HCT116 (cell line): ENCODE measurements around the gene GALNT11. TPM values are rescaled to one million over a fixed set of nuclear protein-coding genes. Genes with fewer than 3 reads are reported as not detected.
A peak's percentile ranks its signal among the peaks of the same experiment; 100 is the strongest.

Experiments used
- ATAC-seq: fragments of 200-7000 bp; cut with Tn5 transposase; 2 replicates; pipeline ENCODE4 v1.9.1; 2020; ENCODE audit warnings: mild to moderate bottlenecking, moderate library complexity
- BruUV-seq: library from RNA; stranded (reverse); fragments of 400-500 nt; replicated peaks from 2 replicates; lab custom pipeline; 2021; lab: Mats Ljungman, UMichigan
- CTCF ChIA-PET: fragments of 300-600 bp; sonication (Branson Sonifier 250); formaldehyde crosslinking; loops from one replicate; lab custom pipeline; 2021; ENCODE audit warnings: antibody characterized with exemption; lab: Charles Lee
- POLR2A ChIA-PET: fragments of 300-600, 350-600 bp; sonication (Branson Sonifier 250); formaldehyde crosslinking; loops from one replicate; lab custom pipeline; 2021; ENCODE audit warnings: antibody characterized with exemption; lab: Charles Lee
- RAD21 ChIA-PET, 2 experiments: fragments of 300-600 bp; sonication (Branson Sonifier 250); formaldehyde crosslinking; loops; one replicate each; lab custom pipeline; 2023; ENCODE audit warnings: low total read pairs in 2 of 2; ENCODE audit not compliant: uncharacterized antibody in 2 of 2, unreplicated experiment in 2 of 2, low non-redundant PET in 1 of 2; lab: Charles Lee
- DNase-seq: peaks from one replicate; pipeline ENCODE4 v3.0.0-alpha.2; 2010; ENCODE audit warnings: low read depth, low spot score
- H2AFZ ChIP-seq: fragments of 200-600 bp; shearing (Covaris generic), sonication (generic); 2 replicates; pipeline ENCODE4 v1.6.1; 2017; ENCODE audit warnings: low read depth, mixed run types, mixed read lengths, antibody characterized with exemption, low read length; ENCODE audit not compliant: poor library complexity, severe bottlenecking
- H3K27ac ChIP-seq: 2 replicates; pipeline ENCODE4 v1.5.1; 2012; ENCODE audit warnings: low read depth, low read length
- H3K27me3 ChIP-seq: fragments of 200-600 bp; sonication (generic); 2 replicates; pipeline ENCODE4 v1.6.1; 2016; ENCODE audit warnings: mixed run types, low read length, mixed read lengths; ENCODE audit not compliant: insufficient read depth
- H3K36me3 ChIP-seq, 2 experiments: fragments of 200-500 bp in 1 of 2; fragments of 200-600 bp in 1 of 2; sonication (Bioruptor generic) in 1 of 2; sonication (generic) in 1 of 2; 2 replicates each; pipeline versions ENCODE4 v1.5.1 to v1.6.1; 2014 to 2016; ENCODE audit warnings: low read length in 2 of 2, inconsistent platforms in 1 of 2, mixed read lengths in 1 of 2, mixed run types in 1 of 2; ENCODE audit not compliant: insufficient read depth in 2 of 2, control insufficient read depth in 1 of 2
- H3K4me1 ChIP-seq, 2 experiments: fragments of 200-600 bp in 1 of 2; sonication (generic) in 1 of 2; 2 replicates each; pipeline versions ENCODE4 v1.5.1 to v1.6.1; 2012 to 2017; ENCODE audit warnings: low read length in 2 of 2, inconsistent platforms in 1 of 2, mild to moderate bottlenecking in 1 of 2, mixed read lengths in 1 of 2, mixed run types in 1 of 2, moderate library complexity in 1 of 2; ENCODE audit not compliant: insufficient read depth in 2 of 2, control insufficient read depth in 1 of 2
- H3K4me2 ChIP-seq: fragments of 200-600 bp; sonication (generic); 2 replicates; pipeline ENCODE4 v1.6.1; 2017; ENCODE audit warnings: mixed run types, low read length, mixed read lengths
- H3K4me3 ChIP-seq, 2 experiments: fragments of 200-600 bp in 1 of 2; sonication (generic) in 1 of 2; replicated peaks in 1 of 2; 2 replicates each; pipeline ENCODE4 v1.5.1; 2011 to 2016; ENCODE audit warnings: low read length in 2 of 2, control low read depth in 1 of 2, low read depth in 1 of 2, mild to moderate bottlenecking in 1 of 2, mixed read lengths in 1 of 2, mixed run types in 1 of 2
- H3K79me2 ChIP-seq: fragments of 200-600 bp; sonication (generic); 2 replicates; pipeline ENCODE4 v1.6.1; 2017; ENCODE audit warnings: mild to moderate bottlenecking, mixed run types, low read length, moderate library complexity, mixed read lengths; ENCODE audit not compliant: insufficient read depth
- H3K9ac ChIP-seq: fragments of 200-600 bp; sonication (generic); 2 replicates; pipeline ENCODE4 v1.6.1; 2016; ENCODE audit warnings: low read length, mixed read lengths
- H3K9me2 ChIP-seq: fragments of 200-600 bp; sonication (generic), shearing (Covaris generic); 2 replicates; pipeline ENCODE4 v1.6.1; 2017; ENCODE audit warnings: mixed run types, mild to moderate bottlenecking, moderate library complexity; ENCODE audit not compliant: insufficient read depth
- H3K9me3 ChIP-seq, 2 experiments: fragments of 200-500 bp in 1 of 2; fragments of 200-600 bp in 1 of 2; sonication (Bioruptor generic) in 1 of 2; sonication (generic) in 1 of 2; 2 replicates each; pipeline ENCODE4 v1.6.1; 2014 to 2017; ENCODE audit warnings: low read length in 2 of 2, mixed read lengths in 2 of 2, inconsistent platforms in 1 of 2, low read depth in 1 of 2, mild to moderate bottlenecking in 1 of 2, mixed run types in 1 of 2, moderate library complexity in 1 of 2; ENCODE audit not compliant: control insufficient read depth in 1 of 2, insufficient read depth in 1 of 2
- H4K20me1 ChIP-seq: fragments of 200-600 bp; sonication (generic), shearing (Covaris generic); 2 replicates; pipeline ENCODE4 v1.6.1; 2017; ENCODE audit warnings: mixed run types, mild to moderate bottlenecking, moderate library complexity; ENCODE audit not compliant: insufficient read depth
- CEBPB ChIP-seq: IDR thresholded peaks from 2 replicates; pipeline ENCODE4 v1.6.1; 2012; ENCODE audit warnings: low read depth
- EGR1 ChIP-seq: IDR thresholded peaks from 2 replicates; pipeline ENCODE4 v1.6.1; 2012; ENCODE audit warnings: low read depth
- ELF1 ChIP-seq: IDR thresholded peaks from 2 replicates; pipeline ENCODE4 v1.6.1; 2012; ENCODE audit warnings: low read depth, borderline replicate concordance
- EZH2 ChIP-seq: fragments of 200-600 bp; sonication (generic); IDR thresholded peaks from 2 replicates; pipeline ENCODE4 v1.6.1; 2017; ENCODE audit warnings: antibody characterized with exemption, mixed run types
- JUND ChIP-seq: IDR thresholded peaks from 2 replicates; pipeline ENCODE4 v1.6.1; 2012
- MAX ChIP-seq: IDR thresholded peaks from 2 replicates; pipeline ENCODE4 v1.6.1; 2012
- POLR2AphosphoS5 ChIP-seq: IDR thresholded peaks from 2 replicates; pipeline ENCODE4 v1.6.1; 2011; ENCODE audit warnings: mild to moderate bottlenecking, low read depth, low read length, moderate library complexity
- SIN3A ChIP-seq: IDR thresholded peaks from 2 replicates; pipeline ENCODE4 v1.6.1; 2012; ENCODE audit warnings: low read depth
- SP1 ChIP-seq: IDR thresholded peaks from 2 replicates; pipeline ENCODE4 v1.6.1; 2012; ENCODE audit warnings: low read depth
- SRF ChIP-seq: IDR thresholded peaks from 2 replicates; pipeline ENCODE4 v1.6.1; 2012; ENCODE audit warnings: low read depth
- TCF7L2 ChIP-seq: IDR thresholded peaks from 2 replicates; pipeline ENCODE4 v1.7.0; 2011; ENCODE audit warnings: borderline replicate concordance, inconsistent platforms; ENCODE audit not compliant: insufficient read depth, insufficient read length; ENCODE audit errors: extremely low read depth
- YY1 ChIP-seq: IDR thresholded peaks from 2 replicates; pipeline ENCODE4 v1.6.1; 2011; ENCODE audit warnings: low read length, low read depth, moderate library complexity, mild to moderate bottlenecking; ENCODE audit not compliant: insufficient replicate concordance; ENCODE audit errors: extremely low read depth
- ZFX ChIP-seq: fragments of 450-650 bp; IDR thresholded peaks from 2 replicates; pipeline ENCODE4 v1.6.1; 2017
- ZNF274 ChIP-seq: fragments of 200-500 bp; sonication (Bioruptor generic); IDR thresholded peaks from 2 replicates; pipeline ENCODE4 v1.6.1; 2014; ENCODE audit warnings: mild to moderate bottlenecking, low read depth, low read length, inconsistent platforms
- intact Hi-C: fragments of 100-400 bp; cut with micrococcal nuclease; formaldehyde crosslinking; loops from 2 replicates; pipeline ENCODE4 v1.10.0; 2022
- total RNA-seq: library from RNA; stranded (reverse); gene quantifications from one replicate; pipeline ENCODE4 v1.2.1, GENCODE V29; 2021; ENCODE audit not compliant: unreplicated experiment
- TF ChIP-seq, protein P1 (sequence below): IDR thresholded peaks from 2 replicates; pipeline ENCODE4 v1.6.1; 2012
- TF ChIP-seq, protein P2 (sequence below): IDR thresholded peaks from 2 replicates; pipeline ENCODE4 v1.6.1; 2012; ENCODE audit warnings: low read depth

The GALNT11 gene
- total RNA-seq, 1 experiment from 2014 or later, result 28.9 TPM

DNA sequence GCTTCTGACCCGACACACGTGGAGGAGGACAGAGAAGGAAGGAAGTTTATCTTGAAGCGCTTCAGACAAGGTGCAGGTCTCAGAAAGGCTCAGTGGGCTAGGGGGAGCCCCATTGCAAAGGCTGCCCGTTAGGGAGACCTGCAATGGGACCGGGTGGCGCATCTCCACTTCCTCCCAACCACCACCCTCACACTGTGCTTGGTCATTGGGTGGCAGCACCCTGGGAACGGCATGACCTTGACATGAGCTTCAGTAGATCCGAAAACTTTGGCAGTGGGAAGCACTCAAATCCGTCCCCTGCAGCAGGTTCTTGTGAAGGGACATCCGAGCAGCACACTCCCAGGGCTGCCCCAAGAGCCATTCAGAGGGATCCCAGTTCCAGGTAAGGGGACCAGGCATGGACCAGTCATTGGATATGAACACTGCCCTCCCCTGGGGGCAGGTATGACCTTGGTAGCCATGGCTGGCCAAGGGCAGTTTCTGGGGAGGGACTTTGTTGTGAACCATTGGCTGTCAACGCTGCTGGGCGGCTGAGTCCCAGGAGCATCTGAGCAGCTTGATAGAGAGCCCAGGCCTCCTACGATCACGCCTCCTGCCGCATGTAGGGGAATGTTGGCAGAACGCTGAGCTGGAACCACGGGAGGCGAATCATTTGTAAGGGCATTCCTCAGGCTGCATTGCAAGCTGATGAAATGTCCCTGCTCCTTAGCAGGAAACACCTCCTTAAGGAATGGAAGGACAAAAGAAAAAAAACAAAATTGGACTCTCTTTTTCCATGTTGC, 37.5 kb upstream of the GALNT11 start:
- no peak for ATAC-seq
- no peak overlapping the region for H3K27ac ChIP-seq
- peaks cover 2 to 19% of the 10 kb centered on the region in 2 experiments; a peak in 3 of 4 replicates for H3K4me1 ChIP-seq
- TF ChIP-seq CEBPB, result no peak
- no peak for TF ChIP-seq SIN3A
- TF ChIP-seq ZFX, result no peak
- TF ChIP-seq JUND, result no peak
- TF ChIP-seq SRF, result no peak
- TF ChIP-seq ELF1, result no peak
- no peak for TF ChIP-seq MAX
- no peak for TF ChIP-seq YY1
- no peak for TF ChIP-seq POLR2AphosphoS5
- TF ChIP-seq, protein P1, sequence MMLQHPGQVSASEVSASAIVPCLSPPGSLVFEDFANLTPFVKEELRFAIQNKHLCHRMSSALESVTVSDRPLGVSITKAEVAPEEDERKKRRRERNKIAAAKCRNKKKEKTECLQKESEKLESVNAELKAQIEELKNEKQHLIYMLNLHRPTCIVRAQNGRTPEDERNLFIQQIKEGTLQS, result no peak
- no peak overlapping the region for H3K4me3 ChIP-seq
- H4K20me1 ChIP-seq, result no peaks in the 10 kb centered on the region
- no peaks in the 10 kb centered on the region for H3K9me2 ChIP-seq
- no peak overlapping the region for H2AFZ ChIP-seq
- no peak overlapping the region for H3K9ac ChIP-seq
- H3K4me2 ChIP-seq, result no peak overlapping the region
- ChIA-PET RAD21 (no interaction called here), POLR2A (no interaction called here), CTCF (interaction anchor here (1.0 kb wide), 1 partner anchor 29 kb away, joined by 3 read pairs; no protein-coding TSS in a partner anchor)
- BruUV-seq, result no TSS peak
- no peaks in the 10 kb centered on the region for H3K36me3 ChIP-seq
- H3K27me3 ChIP-seq, result no peaks in the 10 kb centered on the region
- H3K79me2 ChIP-seq, result no peaks in the 10 kb centered on the region
- DNase-seq, result no peak
- no peaks in the 10 kb centered on the region for H3K9me3 ChIP-seq
- intact Hi-C loops, result no loop called here

DNA sequence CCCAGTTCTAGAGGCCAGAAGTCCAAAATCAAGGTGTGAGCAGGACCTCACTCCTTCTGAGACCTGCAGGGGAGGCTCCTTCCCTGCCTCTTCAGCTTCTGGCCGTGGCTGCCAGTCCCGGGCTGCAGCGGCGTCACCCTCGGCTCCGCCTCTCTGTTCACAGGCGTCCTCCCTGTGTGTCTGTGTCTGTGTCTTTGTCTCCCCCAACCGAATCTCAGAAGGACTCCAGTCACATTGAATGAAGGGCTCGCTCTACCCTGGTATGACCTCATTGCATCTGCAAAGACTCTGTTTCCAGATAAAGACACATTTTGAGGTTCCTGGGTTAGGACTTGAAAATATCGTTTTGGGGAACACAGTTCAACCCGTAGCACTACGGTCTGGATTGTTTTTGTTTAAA, 33.1 kb upstream of the GALNT11 start:
- Histone ChIP-seq H3K9me3 (no peaks in the 10 kb centered on the region), H3K27me3 (no peaks in the 10 kb centered on the region), H4K20me1 (no peaks in the 10 kb centered on the region), H3K27ac (no peak overlapping the region), H3K79me2 (no peaks in the 10 kb centered on the region), H3K4me1 (peaks cover 2 to 19% of the 10 kb centered on the region in 2 experiments; a peak in 3 of 4 replicates), H3K9ac (no peak overlapping the region), H3K9me2 (no peaks in the 10 kb centered on the region), H3K4me3 (no peak overlapping the region), H3K36me3 (no peaks in the 10 kb centered on the region), H2AFZ (peak overlapping the region; percentile 90), H3K4me2 (peak overlapping the region; percentile 44)
- BruUV-seq, result no TSS peak
- intact Hi-C loops, result no loop called here
- peak; percentile 85 for DNase-seq
- ChIA-PET RAD21 (no interaction called here), POLR2A (no interaction called here), CTCF (interaction anchor here (0.7 kb wide), 1 partner anchor 44 kb away, joined by 3 read pairs; no protein-coding TSS in a partner anchor)
- peak; percentile 100 for ATAC-seq
- TF ChIP-seq CEBPB, result no peak
- TF ChIP-seq SIN3A, result no peak
- TF ChIP-seq TCF7L2, result no peak
- TF ChIP-seq ZFX, result no peak
- TF ChIP-seq, protein P2, sequence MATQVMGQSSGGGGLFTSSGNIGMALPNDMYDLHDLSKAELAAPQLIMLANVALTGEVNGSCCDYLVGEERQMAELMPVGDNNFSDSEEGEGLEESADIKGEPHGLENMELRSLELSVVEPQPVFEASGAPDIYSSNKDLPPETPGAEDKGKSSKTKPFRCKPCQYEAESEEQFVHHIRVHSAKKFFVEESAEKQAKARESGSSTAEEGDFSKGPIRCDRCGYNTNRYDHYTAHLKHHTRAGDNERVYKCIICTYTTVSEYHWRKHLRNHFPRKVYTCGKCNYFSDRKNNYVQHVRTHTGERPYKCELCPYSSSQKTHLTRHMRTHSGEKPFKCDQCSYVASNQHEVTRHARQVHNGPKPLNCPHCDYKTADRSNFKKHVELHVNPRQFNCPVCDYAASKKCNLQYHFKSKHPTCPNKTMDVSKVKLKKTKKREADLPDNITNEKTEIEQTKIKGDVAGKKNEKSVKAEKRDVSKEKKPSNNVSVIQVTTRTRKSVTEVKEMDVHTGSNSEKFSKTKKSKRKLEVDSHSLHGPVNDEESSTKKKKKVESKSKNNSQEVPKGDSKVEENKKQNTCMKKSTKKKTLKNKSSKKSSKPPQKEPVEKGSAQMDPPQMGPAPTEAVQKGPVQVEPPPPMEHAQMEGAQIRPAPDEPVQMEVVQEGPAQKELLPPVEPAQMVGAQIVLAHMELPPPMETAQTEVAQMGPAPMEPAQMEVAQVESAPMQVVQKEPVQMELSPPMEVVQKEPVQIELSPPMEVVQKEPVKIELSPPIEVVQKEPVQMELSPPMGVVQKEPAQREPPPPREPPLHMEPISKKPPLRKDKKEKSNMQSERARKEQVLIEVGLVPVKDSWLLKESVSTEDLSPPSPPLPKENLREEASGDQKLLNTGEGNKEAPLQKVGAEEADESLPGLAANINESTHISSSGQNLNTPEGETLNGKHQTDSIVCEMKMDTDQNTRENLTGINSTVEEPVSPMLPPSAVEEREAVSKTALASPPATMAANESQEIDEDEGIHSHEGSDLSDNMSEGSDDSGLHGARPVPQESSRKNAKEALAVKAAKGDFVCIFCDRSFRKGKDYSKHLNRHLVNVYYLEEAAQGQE, result no peak
- TF ChIP-seq MAX, result no peak
- no peak for TF ChIP-seq EGR1
- TF ChIP-seq EZH2, result no peak
- TF ChIP-seq YY1, result no peak
- TF ChIP-seq ELF1, result no peak
- TF ChIP-seq ZNF274, result no peak
- no peak for TF ChIP-seq SP1
